ENCODE results near the gene ZFHX3. TPM values are rescaled to one million over a fixed set of nuclear protein-coding genes. Genes with fewer than 3 reads are reported as not detected.

Gene ZFHX3
- total RNA-seq, 2 experiments from 2014 or later: 0.63 to 0.64 TPM

GRCh38 chr16:72915331-72915730 lies 132.6 kb downstream of the ZFHX3 start:
- H3K4me3 ChIP-seq (ENCODE audit: low read length): no peak overlapping the region
- Mint-ChIP-seq H3K27me3 (no peaks in the 10 kb centered on the region), H3K4me3 (no peak overlapping the region), H3K9me3 (no peaks in the 10 kb centered on the region), H3K27ac (no peak overlapping the region), H3K4me1 (ENCODE audit: low read depth) (no peaks in the 10 kb centered on the region), H3K36me3 (ENCODE audit: low read depth) (no peaks in the 10 kb centered on the region)
- H3K27ac ChIP-seq (ENCODE audit: low read depth in 1 of 2, low read length in 2 of 2): no peak overlapping the region
- no peaks in the 10 kb centered on the region for H3K9me3 ChIP-seq (ENCODE audit: control insufficient read depth in 1 of 2, insufficient read depth in 1 of 2, low read length in 2 of 2)
- no peaks in the 10 kb centered on the region for H3K4me1 ChIP-seq (ENCODE audit: insufficient read depth, low read length)
- H3K27me3 ChIP-seq (ENCODE audit: control insufficient read depth in 1 of 2, insufficient read depth in 2 of 2, low read length in 2 of 2): no peaks in the 10 kb centered on the region
- DNase-seq (no peak), ATAC-seq (ENCODE audit: poor library complexity) (no peak)
- no peak for TF ChIP-seq CTCF (IDR thresholded peaks at IDR 0.05)
- POLR2A ChIA-PET: no interaction called here
- CTCF ChIA-PET: no interaction called here
- no peaks in the 10 kb centered on the region for H3K36me3 ChIP-seq (ENCODE audit: insufficient read depth, low read length)
- intact Hi-C loops (cut with DNase I, micrococcal nuclease): no loop called here

GRCh38 chr16:72913551-72913950 lies 134.4 kb downstream of the ZFHX3 start:
- no peaks in the 10 kb centered on the region for H3K4me1 Mint-ChIP-seq (ENCODE audit: low read depth)
- Histone ChIP-seq H3K9me3 (ENCODE audit: control insufficient read depth in 1 of 2, insufficient read depth in 1 of 2, low read length in 2 of 2) (no peaks in the 10 kb centered on the region), H3K27ac (ENCODE audit: low read depth in 1 of 2, low read length in 2 of 2) (no peak overlapping the region), H3K4me3 (ENCODE audit: low read length) (no peak overlapping the region), H3K27me3 (ENCODE audit: control insufficient read depth in 1 of 2, insufficient read depth in 2 of 2, low read length in 2 of 2) (no peaks in the 10 kb centered on the region), H3K36me3 (ENCODE audit: insufficient read depth, low read length) (no peaks in the 10 kb centered on the region), H3K4me1 (ENCODE audit: insufficient read depth, low read length) (no peaks in the 10 kb centered on the region)
- no peak for ATAC-seq (ENCODE audit: poor library complexity)
- no peak for DNase-seq
- intact Hi-C loops (cut with DNase I, micrococcal nuclease): no loop called here
- H3K4me3 Mint-ChIP-seq: no peak overlapping the region
- no peaks in the 10 kb centered on the region for H3K36me3 Mint-ChIP-seq (ENCODE audit: low read depth)
- H3K9me3 Mint-ChIP-seq: no peaks in the 10 kb centered on the region
- POLR2A ChIA-PET: no interaction called here
- no peak for TF ChIP-seq CTCF (IDR thresholded peaks at IDR 0.05)
- CTCF ChIA-PET: no interaction called here
- no peaks in the 10 kb centered on the region for H3K27me3 Mint-ChIP-seq
- H3K27ac Mint-ChIP-seq: no peak overlapping the region

- Histone ChIP-seq H3K4me1 (ENCODE audit: insufficient read depth, low read length) (no peaks in the 10 kb centered on the region), H3K4me3 (ENCODE audit: low read length) (no peak overlapping the region), H3K9me3 (ENCODE audit: control insufficient read depth in 1 of 2, insufficient read depth in 1 of 2, low read length in 2 of 2) (no peaks in the 10 kb centered on the region), H3K27ac (ENCODE audit: low read depth in 1 of 2, low read length in 2 of 2) (no peak overlapping the region), H3K27me3 (ENCODE audit: control insufficient read depth in 1 of 2, insufficient read depth in 2 of 2, low read length in 2 of 2) (no peaks in the 10 kb centered on the region), H3K36me3 (ENCODE audit: insufficient read depth, low read length) (no peaks in the 10 kb centered on the region)
- intact Hi-C loops (cut with DNase I, micrococcal nuclease): no loop called here
- no peaks in the 10 kb centered on the region for H3K36me3 Mint-ChIP-seq (ENCODE audit: low read depth)
- H3K27me3 Mint-ChIP-seq: no peaks in the 10 kb centered on the region
- no peaks in the 10 kb centered on the region for H3K9me3 Mint-ChIP-seq
- no peak overlapping the region for H3K4me3 Mint-ChIP-seq
- ATAC-seq (ENCODE audit: poor library complexity) (no peak), DNase-seq (no peak)
- CTCF ChIA-PET: no interaction called here
- POLR2A ChIA-PET: no interaction called here
- no peak for TF ChIP-seq CTCF (IDR thresholded peaks at IDR 0.05)
- H3K4me1 Mint-ChIP-seq (ENCODE audit: low read depth): no peaks in the 10 kb centered on the region
- H3K27ac Mint-ChIP-seq: no peak overlapping the region
Measured at GRCh38 chr16:72911971-72912370, 136.0 kb downstream of the ZFHX3 start.

All from CD4-positive, alpha-beta T cell (primary cell).